ENCODE measurements around the gene ANK2. TPM values are rescaled to one million over a fixed set of nuclear protein-coding genes. Genes with fewer than 3 reads are reported as not detected.
"Not testable (repeated sequence)": the region's sequence is repeated elsewhere in the genome, so short reads cannot be mapped to it uniquely, and the experiment has no call there.

Gene ANK2
- total RNA-seq, 2 donors from 2014 or later: 1.0 to 5.4 TPM

GRCh38 chr4:113040793-113041192 is 8.7 kb upstream of the ANK2 start:
- ATAC-seq: no peak
- H3K36me3 Mint-ChIP-seq: no peaks in the 10 kb centered on the region
- peaks cover 3 to 6% of the 10 kb centered on the region in 2 donors for H3K9me3 Mint-ChIP-seq
- H3K27ac Mint-ChIP-seq: no peak overlapping the region
- no peak for DNase-seq (ENCODE audit: low spot score in 2 of 2)

GRCh38 chr4:113042502-113042901 is 7.0 kb upstream of the ANK2 start:
- ATAC-seq: no peak

GRCh38 chr4:113043591-113043990 is 5.9 kb upstream of the ANK2 start:
- H3K9me3 Mint-ChIP-seq: peaks cover 3 to 6% of the 10 kb centered on the region in 2 donors
- no peak overlapping the region for H3K27ac Mint-ChIP-seq
- H3K36me3 Mint-ChIP-seq: no peaks in the 10 kb centered on the region
- DNase-seq (ENCODE audit: low spot score in 2 of 2): no peak
- no peak for ATAC-seq

More at GRCh38 chr4:113042502-113042901, 7.0 kb upstream of the ANK2 start:
- DNase-seq (ENCODE audit: low spot score in 2 of 2): no peak
- Mint-ChIP-seq H3K9me3 (peaks cover 3 to 6% of the 10 kb centered on the region in 2 donors), H3K27ac (no peak overlapping the region), H3K36me3 (no peaks in the 10 kb centered on the region)

- Mint-ChIP-seq H3K27ac (no peak overlapping the region), H3K36me3 (no peaks in the 10 kb centered on the region), H3K9me3 (no peaks in the 10 kb centered on the region)
- DNase-seq (ENCODE audit: low spot score in 2 of 2) (no peak), ATAC-seq (no peak)
Measured at GRCh38 chr4:113050371-113050755, 910 bp downstream of the ANK2 start.

- no peaks in the 10 kb centered on the region for H3K9me3 Mint-ChIP-seq
- no peak overlapping the region for H3K27ac Mint-ChIP-seq
- no peak for ATAC-seq
- H3K36me3 Mint-ChIP-seq: no peaks in the 10 kb centered on the region
- no peak for DNase-seq (ENCODE audit: low spot score in 2 of 2)
Measured at GRCh38 chr4:113050837-113051236, 1.4 kb downstream of the ANK2 start.

GRCh38 chr4:113051361-113051760 is 1.9 kb downstream of the ANK2 start:
- no peaks in the 10 kb centered on the region for H3K36me3 Mint-ChIP-seq
- no peak for DNase-seq (ENCODE audit: low spot score in 2 of 2)
- no peaks in the 10 kb centered on the region for H3K9me3 Mint-ChIP-seq
- ATAC-seq: no peak
- no peak overlapping the region for H3K27ac Mint-ChIP-seq

- peak in 1 of 2 donors; percentile 61 for ATAC-seq
- no peak overlapping the region for H3K27ac Mint-ChIP-seq
- DNase-seq (ENCODE audit: low spot score in 2 of 2): no peak
- H3K36me3 Mint-ChIP-seq: no peaks in the 10 kb centered on the region
- no peaks in the 10 kb centered on the region for H3K9me3 Mint-ChIP-seq
Measured at GRCh38 chr4:113052379-113052951, 3.0 kb downstream of the ANK2 start.

GRCh38 chr4:113053883-113054282 is 4.4 kb downstream of the ANK2 start:
- ATAC-seq (no peak), DNase-seq (ENCODE audit: low spot score in 2 of 2) (no peak)
- no peak overlapping the region for H3K27ac Mint-ChIP-seq
- no peaks in the 10 kb centered on the region for H3K36me3 Mint-ChIP-seq
- H3K9me3 Mint-ChIP-seq: no peaks in the 10 kb centered on the region

- ATAC-seq (no peak), DNase-seq (ENCODE audit: low spot score in 2 of 2) (no peak)
- Mint-ChIP-seq H3K36me3 (no peaks in the 10 kb centered on the region), H3K27ac (no peak overlapping the region), H3K9me3 (no peaks in the 10 kb centered on the region)
Measured at GRCh38 chr4:113056318-113056717, 6.9 kb downstream of the ANK2 start.

GRCh38 chr4:113057891-113058290 is 8.4 kb downstream of the ANK2 start:
- ATAC-seq: no peak
- H3K9me3 Mint-ChIP-seq: no peaks in the 10 kb centered on the region
- no peak overlapping the region for H3K27ac Mint-ChIP-seq
- DNase-seq (ENCODE audit: low spot score in 2 of 2): no peak
- no peaks in the 10 kb centered on the region for H3K36me3 Mint-ChIP-seq

GRCh38 chr4:113059449-113060182 is 10.2 kb downstream of the ANK2 start:
- no peaks in the 10 kb centered on the region for H3K36me3 Mint-ChIP-seq

GRCh38 chr4:113060853-113061252 is 11.4 kb downstream of the ANK2 start:
- ATAC-seq: no peak
- Mint-ChIP-seq H3K36me3 (no peaks in the 10 kb centered on the region), H3K9me3 (no peaks in the 10 kb centered on the region), H3K27ac (no peak overlapping the region)
- no peak for DNase-seq (ENCODE audit: low spot score in 2 of 2)

More at GRCh38 chr4:113059449-113060182, 10.2 kb downstream of the ANK2 start:
- DNase-seq (ENCODE audit: low spot score in 2 of 2): no peak
- Mint-ChIP-seq H3K27ac (no peak overlapping the region), H3K9me3 (no peaks in the 10 kb centered on the region)
- no peak for ATAC-seq

GRCh38 chr4:113064244-113064643 is 14.8 kb downstream of the ANK2 start:
- Mint-ChIP-seq H3K27ac (no peak overlapping the region), H3K36me3 (no peaks in the 10 kb centered on the region), H3K9me3 (peaks cover 4 to 7% of the 10 kb centered on the region in 2 donors)
- ATAC-seq (no peak), DNase-seq (ENCODE audit: low spot score in 2 of 2) (no peak)

- no peak overlapping the region for H3K27ac Mint-ChIP-seq
- ATAC-seq: no peak
- DNase-seq (ENCODE audit: low spot score in 2 of 2): no peak
- H3K36me3 Mint-ChIP-seq: no peaks in the 10 kb centered on the region
- peaks cover 4 to 7% of the 10 kb centered on the region in 2 donors for H3K9me3 Mint-ChIP-seq
Measured at GRCh38 chr4:113065629-113066028, 16.2 kb downstream of the ANK2 start.

- not testable (repeated sequence) for H3K27ac Mint-ChIP-seq; DNase-seq (ENCODE audit: low spot score in 2 of 2); H3K36me3 Mint-ChIP-seq; ATAC-seq; H3K9me3 Mint-ChIP-seq
Measured at GRCh38 chr4:113068771-113069170, 19.3 kb downstream of the ANK2 start.

- peaks cover 7 to 9% of the 10 kb centered on the region in 2 donors for H3K9me3 Mint-ChIP-seq
- H3K27ac Mint-ChIP-seq: no peak overlapping the region
- DNase-seq (ENCODE audit: low spot score in 2 of 2): no peak
- no peaks in the 10 kb centered on the region for H3K36me3 Mint-ChIP-seq
- ATAC-seq: no peak
Measured at GRCh38 chr4:113069212-113069892, 19.9 kb downstream of the ANK2 start.

GRCh38 chr4:113070755-113071154 is 21.3 kb downstream of the ANK2 start:
- Mint-ChIP-seq H3K27ac (no peak overlapping the region), H3K9me3 (peaks cover 7 to 9% of the 10 kb centered on the region in 2 donors), H3K36me3 (no peaks in the 10 kb centered on the region)
- no peak for DNase-seq (ENCODE audit: low spot score in 2 of 2)
- no peak for ATAC-seq
